GM12891 (cell line): ENCODE measurements around the gene PLEKHH1.

ENCODE experiments used
- DNase-seq: peaks from one replicate; pipeline ENCODE4 v3.0.0; 2011; ENCODE audit warnings: low spot score; ENCODE audit not compliant: insufficient read length
- FAIRE-seq: peaks from 2 replicates; lab custom pipeline; 2011; peaks lifted over from hg19 to GRCh38; lab: Jason Lieb, UNC
- PAX5 ChIP-seq: IDR thresholded peaks from 2 replicates; pipeline ENCODE4 v1.6.1; 2011; ENCODE audit warnings: low read length, moderate library complexity, mild to moderate bottlenecking; ENCODE audit not compliant: insufficient read depth, severe bottlenecking
- POLR2A ChIP-seq: IDR thresholded peaks from 2 replicates; pipeline ENCODE4 v1.6.1; 2011; ENCODE audit warnings: low read depth, low read length, control low read depth
- POLR2AphosphoS5 ChIP-seq: IDR thresholded peaks from 2 replicates; pipeline ENCODE4 v1.6.1; 2011; ENCODE audit warnings: low read depth, low read length, control low read depth
- POU2F2 ChIP-seq: IDR thresholded peaks from 2 replicates; pipeline ENCODE4 v1.6.1; 2011; ENCODE audit warnings: low read depth, mild to moderate bottlenecking, control low read depth, low read length, moderate library complexity
- SPI1 ChIP-seq: IDR thresholded peaks from 2 replicates; pipeline ENCODE4 v1.6.1; 2011; ENCODE audit warnings: low read depth, low read length, control low read depth
- TAF1 ChIP-seq: IDR thresholded peaks from 2 replicates; pipeline ENCODE4 v1.6.1; 2011; ENCODE audit warnings: low read depth, low read length, control low read depth

PLEKHH1 gene

DNA sequence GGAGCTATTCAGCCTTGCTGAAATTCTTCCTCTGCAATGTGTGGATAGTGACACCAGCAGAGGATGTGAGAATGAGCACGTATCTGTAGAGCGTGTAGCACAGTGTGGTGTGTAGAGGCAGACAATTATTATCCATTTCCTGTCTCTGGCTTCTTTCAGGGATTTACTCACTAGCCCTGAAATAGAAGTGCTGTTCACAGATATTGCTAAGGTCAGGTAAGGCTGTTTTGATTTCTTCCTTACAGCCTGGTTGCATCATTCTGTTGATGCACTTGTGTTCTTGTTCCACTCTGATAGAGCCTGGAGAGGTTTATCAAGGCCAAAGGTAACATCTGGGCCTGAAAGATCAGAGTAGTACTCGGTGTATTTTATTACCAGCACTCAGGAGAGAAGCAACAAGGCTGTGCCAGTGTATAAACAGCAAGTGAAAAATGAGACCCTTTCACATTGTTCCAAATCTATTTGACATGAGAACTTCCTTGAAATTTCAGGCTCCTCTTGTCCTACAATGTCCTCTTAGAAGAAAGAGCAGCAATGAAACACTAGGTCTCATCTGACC, 103.3 kb downstream of the PLEKHH1 start:
- DNase-seq (no peak), FAIRE-seq (peak; percentile 62)
- peak; percentile 37 for TF ChIP-seq SPI1
- TF ChIP-seq POLR2A, result no peak

DNA sequence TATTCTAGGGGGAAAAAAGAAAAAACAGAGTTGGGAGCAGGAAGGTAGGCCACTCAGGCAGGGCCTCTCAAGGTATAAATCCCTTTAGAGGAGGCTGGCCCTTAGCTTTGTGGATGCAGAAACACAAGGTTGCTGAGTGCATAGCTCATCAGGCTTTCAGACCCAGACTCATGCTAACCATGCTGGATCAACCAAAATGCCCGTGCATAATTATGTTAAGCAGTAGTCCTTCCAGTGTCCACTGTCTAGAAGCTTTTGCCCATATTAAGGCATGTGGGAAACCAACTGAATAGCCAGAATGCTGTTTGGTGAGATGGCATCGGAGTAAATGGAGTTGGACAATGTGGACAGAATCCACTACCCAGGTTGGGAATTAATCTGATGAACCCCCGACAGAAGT, 105.6 kb downstream of the PLEKHH1 start:
- DNase-seq, result no peak
- no peak for FAIRE-seq
- no peak for TF ChIP-seq SPI1
- TF ChIP-seq POU2F2, result no peak
- no peak for TF ChIP-seq POLR2AphosphoS5
- no peak for TF ChIP-seq TAF1
- TF ChIP-seq PAX5, result no peak
- TF ChIP-seq POLR2A, result no peak
